H1 (cell line): ENCODE results near the gene PAN2. TPM values are rescaled to one million over a fixed set of nuclear protein-coding genes. Genes with fewer than 3 reads are reported as not detected.

Source experiments
- CTCF ChIA-PET: fragments of 300-600 bp; sonication (Branson Sonifier 250); formaldehyde crosslinking; loops from one replicate; lab custom pipeline; 2021; ENCODE audit not compliant: partially characterized antibody; lab: Charles Lee
- POLR2A ChIA-PET: fragments of 300-600 bp; sonication (Branson Sonifier 250); formaldehyde crosslinking; loops from one replicate; lab custom pipeline; 2021; ENCODE audit warnings: inconsistent platforms; ENCODE audit not compliant: partially characterized antibody; lab: Charles Lee
- DNase-seq, 2 experiments: peaks; one replicate each; pipeline versions ENCODE4 v3.0.0 to v3.0.0-alpha.2; 2010 to 2022; ENCODE audit warnings: low spot score in 2 of 2, low read depth in 1 of 2, mixed read lengths in 1 of 2
- FAIRE-seq: peaks from 2 replicates; lab custom pipeline; 2011; peaks lifted over from hg19 to GRCh38; lab: Jason Lieb, UNC
- H2AFZ ChIP-seq: 2 replicates; pipeline ENCODE4 v1.8.1; 2012; ENCODE audit warnings: low read length, inconsistent platforms
- H2AK5ac ChIP-seq: 2 replicates; pipeline ENCODE4 v1.6.1; 2013; ENCODE audit warnings: low read depth, low read length
- H2BK120ac ChIP-seq: replicated peaks from 2 replicates; pipeline ENCODE3; 2013; ENCODE audit warnings: low read depth, low read length, inconsistent platforms
- H2BK12ac ChIP-seq: 2 replicates; pipeline ENCODE4 v1.6.1; 2013; ENCODE audit warnings: low read depth, low read length
- H2BK15ac ChIP-seq: 2 replicates; pipeline ENCODE4 v1.6.1; 2013; ENCODE audit warnings: low read length
- H2BK20ac ChIP-seq: 2 replicates; pipeline ENCODE4 v1.6.1; 2013; ENCODE audit warnings: low read length
- H2BK5ac ChIP-seq: 2 replicates; pipeline ENCODE4 v1.6.1; 2013; ENCODE audit warnings: low read depth, low read length
- H3K14ac ChIP-seq: 2 replicates; pipeline ENCODE4 v1.6.1; 2013; ENCODE audit warnings: inconsistent platforms; ENCODE audit not compliant: insufficient read length
- H3K18ac ChIP-seq: 2 replicates; pipeline ENCODE4 v1.6.1; 2013; ENCODE audit warnings: low read length; ENCODE audit errors: extremely low read depth
- H3K23ac ChIP-seq: 2 replicates; pipeline ENCODE4 v1.6.1; 2013; ENCODE audit warnings: inconsistent platforms; ENCODE audit not compliant: insufficient read length
- H3K23me2 ChIP-seq: 2 replicates; pipeline ENCODE4 v1.6.1; 2013; ENCODE audit warnings: low read depth, low read length
- H3K27ac ChIP-seq: 2 replicates; pipeline ENCODE4 v1.6.1; 2011; ENCODE audit warnings: low read depth, low read length, inconsistent platforms
- H3K27me3 ChIP-seq, 4 experiments: replicated peaks in 1 of 4; 1 replicate in 1 of 4; 2 replicates in 3 of 4; pipeline versions ENCODE4 v1.6.1 to v1.8.1; 2011 to 2013; ENCODE audit warnings: low read length in 3 of 4, mild to moderate bottlenecking in 3 of 4, inconsistent platforms in 2 of 4, mixed read lengths in 2 of 4, moderate library complexity in 1 of 4; ENCODE audit not compliant: control insufficient read depth in 3 of 4, insufficient read depth in 3 of 4; ENCODE audit errors: extremely low read depth in 1 of 4
- H3K36me3 ChIP-seq, 4 experiments: 2 replicates each; pipeline versions ENCODE4 v1.6.1 to v1.8.1; 2011 to 2013; ENCODE audit warnings: mild to moderate bottlenecking in 4 of 4, low read length in 3 of 4, moderate library complexity in 2 of 4, control low read depth in 1 of 4, inconsistent platforms in 1 of 4; ENCODE audit not compliant: insufficient read depth in 4 of 4, control insufficient read depth in 2 of 4
- H3K4ac ChIP-seq: replicated peaks from 2 replicates; pipeline ENCODE3; 2013; ENCODE audit warnings: low read length, low read depth, mixed read lengths, inconsistent platforms; ENCODE audit not compliant: insufficient read length
- H3K4me1 ChIP-seq, 4 experiments: replicated peaks in 1 of 4; 1 replicate in 1 of 4; 2 replicates in 3 of 4; pipeline versions ENCODE4 v1.6.1 to v1.8.1; 2011 to 2013; ENCODE audit warnings: low read length in 3 of 4, inconsistent platforms in 2 of 4, mixed read lengths in 1 of 4; ENCODE audit not compliant: insufficient read depth in 4 of 4, control insufficient read depth in 3 of 4
- H3K4me2 ChIP-seq, 2 experiments: 2 replicates each; pipeline versions ENCODE4 v1.6.1 to v1.8.1; 2011 to 2013; ENCODE audit warnings: low read depth in 2 of 2, low read length in 2 of 2, control low read depth in 1 of 2, inconsistent platforms in 1 of 2, mild to moderate bottlenecking in 1 of 2; ENCODE audit not compliant: insufficient read depth in 1 of 2
- H3K4me3 ChIP-seq, 4 experiments: fragments of 200-600, 300-600 bp in 1 of 4; sonication (generic), shearing (Covaris generic), sonication (Bioruptor Twin) in 1 of 4; 2 replicates each; pipeline versions ENCODE4 v1.5.1 to v1.8.1; 2011 to 2016; ENCODE audit warnings: low read length in 4 of 4, low read depth in 3 of 4, control low read depth in 2 of 4, inconsistent platforms in 2 of 4, mild to moderate bottlenecking in 2 of 4, mixed read lengths in 1 of 4, moderate library complexity in 1 of 4; ENCODE audit not compliant: insufficient read depth in 2 of 4; ENCODE audit errors: extremely low read depth in 1 of 4
- H3K56ac ChIP-seq: replicated peaks from 2 replicates; pipeline ENCODE3; 2013; ENCODE audit warnings: low read depth, mild to moderate bottlenecking, mixed read lengths, low read length, inconsistent platforms; ENCODE audit not compliant: insufficient read length
- H3K79me1 ChIP-seq: 2 replicates; pipeline ENCODE4 v1.6.1; 2013; ENCODE audit warnings: low read depth, low read length, control low read depth
- H3K79me2 ChIP-seq, 2 experiments: 2 replicates each; pipeline versions ENCODE4 v1.6.1 to v1.8.1; 2012 to 2013; ENCODE audit warnings: low read length in 2 of 2, mild to moderate bottlenecking in 2 of 2, inconsistent platforms in 1 of 2; ENCODE audit not compliant: insufficient read depth in 2 of 2, control insufficient read depth in 1 of 2
- H3K9ac ChIP-seq, 4 experiments: replicated peaks in 1 of 4; 1 replicate in 1 of 4; 2 replicates in 3 of 4; pipeline versions ENCODE4 v1.6.1 to v1.8.1; 2011 to 2013; ENCODE audit warnings: low read depth in 3 of 4, low read length in 3 of 4, control low read depth in 2 of 4, mild to moderate bottlenecking in 2 of 4, moderate library complexity in 2 of 4, inconsistent platforms in 1 of 4; ENCODE audit errors: extremely low read depth in 1 of 4
- H3K9me3 ChIP-seq, 2 experiments: 2 replicates each; pipeline versions ENCODE4 v1.6.1 to v1.8.1; 2012 to 2013; ENCODE audit warnings: mild to moderate bottlenecking in 2 of 2, moderate library complexity in 2 of 2, control low read depth in 1 of 2, inconsistent platforms in 1 of 2, low read depth in 1 of 2, low read length in 1 of 2, mixed read lengths in 1 of 2; ENCODE audit not compliant: insufficient read depth in 2 of 2
- H4K20me1 ChIP-seq, 2 experiments: replicated peaks in 1 of 2; 2 replicates each; pipeline versions ENCODE3 to v1.8.1; 2011 to 2013; ENCODE audit warnings: inconsistent platforms in 2 of 2, low read length in 2 of 2, mild to moderate bottlenecking in 1 of 2; ENCODE audit not compliant: insufficient read depth in 2 of 2, control insufficient read depth in 1 of 2
- H4K5ac ChIP-seq: 2 replicates; pipeline ENCODE4 v1.6.1; 2013; ENCODE audit warnings: low read length, low read depth, mixed read lengths, inconsistent platforms; ENCODE audit not compliant: insufficient read length
- H4K8ac ChIP-seq: 2 replicates; pipeline ENCODE4 v1.8.0; 2013; ENCODE audit warnings: mild to moderate bottlenecking, moderate library complexity, low read length, inconsistent platforms; ENCODE audit not compliant: insufficient read depth; ENCODE audit errors: extremely low read depth
- H4K91ac ChIP-seq: replicated peaks from 2 replicates; pipeline ENCODE3; 2013; ENCODE audit warnings: low read length, mixed read lengths, inconsistent platforms; ENCODE audit not compliant: insufficient read length
- BACH1 ChIP-seq: IDR thresholded peaks from 2 replicates; pipeline ENCODE4 v1.6.1; 2012; ENCODE audit warnings: low read length, improper control_type of control experiment
- BCL11A ChIP-seq, 2 experiments: IDR thresholded peaks; one replicate each; pipeline ENCODE4 v1.6.1; 2011; ENCODE audit warnings: low read depth in 2 of 2, low read length in 2 of 2, mild to moderate bottlenecking in 2 of 2
- KDM5A ChIP-seq: fragments of 200-600 bp; IDR thresholded peaks from 2 replicates; pipeline ENCODE4 v1.7.1; 2012; ENCODE audit warnings: mild to moderate bottlenecking, low read length, inconsistent platforms, mixed read lengths
- NRF1 ChIP-seq: IDR thresholded peaks from 2 replicates; pipeline ENCODE4 v1.6.1; 2011; ENCODE audit warnings: mild to moderate bottlenecking, low read depth, low read length, improper control_type of control experiment
- RXRA ChIP-seq: IDR thresholded peaks from 2 replicates; pipeline ENCODE4 v1.6.1; 2011; ENCODE audit warnings: low read depth, mild to moderate bottlenecking, low read length, moderate library complexity; ENCODE audit not compliant: insufficient read depth
- SP2 ChIP-seq: IDR thresholded peaks from 2 replicates; pipeline ENCODE4 v1.6.1; 2012; ENCODE audit warnings: mild to moderate bottlenecking, low read length, inconsistent platforms
- SP4 ChIP-seq: IDR thresholded peaks from 2 replicates; pipeline ENCODE4 v1.6.1; 2012; ENCODE audit warnings: low read length, inconsistent platforms
- SUZ12 ChIP-seq: fragments of 200-600 bp; sonication (generic); IDR thresholded peaks from 2 replicates; pipeline ENCODE4 v1.6.1; 2012; ENCODE audit warnings: mild to moderate bottlenecking, inconsistent platforms, low read length, moderate library complexity, mixed read lengths
- WGBS, 2 experiments: shearing (Covaris generic) in 1 of 2; methylation state at CpG; one replicate each; pipeline versions ENCODE4 v1.1.6 to v1.1.7; 2013 to 2015; ENCODE audit warnings: low lambda C conversion rate in 2 of 2, mixed read lengths in 2 of 2, inconsistent platforms in 1 of 2, low coverage in 1 of 2, missing lambda C conversion rate in 1 of 2; ENCODE audit not compliant: insufficient replicate concordance in 2 of 2, insufficient coverage in 1 of 2, insufficient read length in 1 of 2; ENCODE audit errors: extremely low coverage in 1 of 2, missing lambda C conversion rate in 1 of 2; 5-methylcytosine and 5-hydroxymethylcytosine counted together
- polyA plus RNA-seq, 7 experiments: library from polyadenylated mRNA; depleted of rRNA in 3 of 7; stranded (reverse) in 5 of 7; unstranded in 2 of 7; fragments of >200 nt in 5 of 7; fragments of 200-250 nt in 2 of 7; gene quantifications; 1 replicate in 5 of 7; 2 replicates in 1 of 7; 4 replicates in 1 of 7; pipeline versions ENCODE4 v1.2.1 to v1.2.3, GENCODE V29; 2011 to 2013; ENCODE audit warnings: missing spikeins in 2 of 7, mixed read lengths in 2 of 7
- total RNA-seq: library from RNA; stranded (reverse); fragmentation: NEBNext Ultra II Directional; extraction: Animal tissue kit (Norgen Biotek cat#: 25700); gene quantifications from 2 replicates; pipeline ENCODE4 v1.2.1, GENCODE V29; 2021

The PAN2 gene
- total and polyA plus RNA-seq, 2 of the 8 experiments (the other 6 are each of a cell fraction or from before 2014, with no cell fraction given): 29.6 to 36.7 TPM

- Histone ChIP-seq H3K79me1 (no peaks in the 10 kb centered on the region), H4K5ac (no peak overlapping the region), H3K27me3 (no peaks in the 10 kb centered on the region), H3K18ac (no peak overlapping the region), H4K91ac (no peak overlapping the region), H3K79me2 (no peaks in the 10 kb centered on the region), H3K9me3 (no peaks in the 10 kb centered on the region), H3K36me3 (no peaks in the 10 kb centered on the region), H2BK12ac (no peak overlapping the region), H3K4ac (no peak overlapping the region), H3K4me1 (peaks cover 0 to 5% (median 0%) of the 10 kb centered on the region in 4 experiments; a peak in 3 of 7 replicates), H2AFZ (no peak overlapping the region), H2BK20ac (no peak overlapping the region), H3K56ac (no peak overlapping the region), H4K8ac (no peak overlapping the region), H2AK5ac (no peak overlapping the region), H3K4me2 (no peak overlapping the region), H4K20me1 (no peaks in the 10 kb centered on the region), H3K23me2 (no peaks in the 10 kb centered on the region), H2BK15ac (no peak overlapping the region), H2BK5ac (no peak overlapping the region), H3K4me3 (no peak overlapping the region), H3K9ac (no peak overlapping the region), H3K14ac (no peak overlapping the region), H3K27ac (no peak overlapping the region), H3K23ac (no peak overlapping the region), H2BK120ac (no peak overlapping the region)
- TF ChIP-seq NRF1: no peak
- no peak for TF ChIP-seq SP2
- no peak for TF ChIP-seq KDM5A
- TF ChIP-seq BCL11A (IDR thresholded peaks at IDR 0.05; ENCODE audit: low read depth in 2 of 2, low read length in 2 of 2): no peak
- TF ChIP-seq BACH1: no peak
- no peak for TF ChIP-seq SUZ12
- TF ChIP-seq RXRA: no peak
- no peak for TF ChIP-seq SP4
- FAIRE-seq: no peak
- 100% methylated on average over 1 of the region's 1 CpG; no CpG with 5 or more reads in 1 of the 2 experiments for WGBS, 2 experiments
- ChIA-PET CTCF (interaction anchor here (0.6 to 3.3 kb wide), 11 partner anchors 9 to 255 kb away, joined by 3 to 25 read pairs (median 3); partner anchors contain the start of gene RNF41), POLR2A (interaction anchor here (0.6 to 2.0 kb wide), 6 partner anchors 17 to 102 kb away, joined by 3 to 6 read pairs (median 4); partner anchors contain the start of gene IL23A)
- no peak for DNase-seq
These were observed 44.2 kb upstream of the PAN2 start for GRCh38 chr12:56377989-56378316.
